SU-DHL-6 (cell line): Measurements from ENCODE around the gene CFAP65.

ENCODE experiments used
- EZH2phosphoT487 ChIP-seq: fragments of 200-600 bp; sonication (generic), shearing (Covaris generic); conservative IDR thresholded peaks from 2 replicates; pipeline ENCODE4 v1.6.1; 2018; ENCODE audit warnings: mild to moderate bottlenecking, antibody characterized with exemption, low read length, moderate library complexity, mixed read lengths
- TF ChIP-seq, protein P1 (sequence below): fragments of 200-600 bp; sonication (generic); IDR thresholded peaks from one replicate; pipeline ENCODE4 v1.5.1; 2017; ENCODE audit warnings: antibody characterized with exemption, mild to moderate bottlenecking, low read length, moderate library complexity; ENCODE audit not compliant: insufficient read depth, poor library complexity, severe bottlenecking

DNA sequence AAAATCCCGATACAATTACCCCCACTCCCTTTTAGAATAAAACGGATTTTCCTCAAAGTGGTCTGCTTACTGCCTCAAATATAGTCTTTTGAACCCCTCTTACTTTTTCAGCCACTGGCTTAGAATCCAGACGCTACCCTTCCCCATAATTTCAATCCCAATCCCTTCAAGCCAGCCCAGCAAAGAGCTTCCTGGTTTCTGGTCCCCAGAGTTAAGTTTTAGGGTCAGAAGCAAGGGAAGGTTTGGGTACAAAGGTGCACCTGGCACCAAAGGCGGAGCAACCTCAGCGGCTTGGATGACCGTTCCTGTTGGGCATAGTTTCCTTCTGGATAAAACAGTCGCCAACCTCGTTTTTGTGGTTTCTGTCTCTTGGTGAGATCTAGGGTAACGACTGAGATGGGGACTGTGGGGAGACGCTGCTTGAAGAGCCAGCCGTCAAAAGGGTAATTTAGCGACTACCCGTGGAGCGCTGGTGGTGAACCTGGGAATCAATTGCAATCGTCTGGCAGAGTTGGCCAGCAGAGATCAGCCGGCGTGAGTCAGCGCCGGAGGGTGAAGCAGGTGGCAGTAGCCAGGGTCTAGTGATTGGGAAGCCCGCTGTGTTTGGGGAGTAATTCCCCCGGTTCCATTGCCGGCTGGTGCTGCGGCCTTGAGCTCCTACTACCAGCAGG is 57.9 kb downstream of the CFAP65 start:
- TF ChIP-seq, protein P1, sequence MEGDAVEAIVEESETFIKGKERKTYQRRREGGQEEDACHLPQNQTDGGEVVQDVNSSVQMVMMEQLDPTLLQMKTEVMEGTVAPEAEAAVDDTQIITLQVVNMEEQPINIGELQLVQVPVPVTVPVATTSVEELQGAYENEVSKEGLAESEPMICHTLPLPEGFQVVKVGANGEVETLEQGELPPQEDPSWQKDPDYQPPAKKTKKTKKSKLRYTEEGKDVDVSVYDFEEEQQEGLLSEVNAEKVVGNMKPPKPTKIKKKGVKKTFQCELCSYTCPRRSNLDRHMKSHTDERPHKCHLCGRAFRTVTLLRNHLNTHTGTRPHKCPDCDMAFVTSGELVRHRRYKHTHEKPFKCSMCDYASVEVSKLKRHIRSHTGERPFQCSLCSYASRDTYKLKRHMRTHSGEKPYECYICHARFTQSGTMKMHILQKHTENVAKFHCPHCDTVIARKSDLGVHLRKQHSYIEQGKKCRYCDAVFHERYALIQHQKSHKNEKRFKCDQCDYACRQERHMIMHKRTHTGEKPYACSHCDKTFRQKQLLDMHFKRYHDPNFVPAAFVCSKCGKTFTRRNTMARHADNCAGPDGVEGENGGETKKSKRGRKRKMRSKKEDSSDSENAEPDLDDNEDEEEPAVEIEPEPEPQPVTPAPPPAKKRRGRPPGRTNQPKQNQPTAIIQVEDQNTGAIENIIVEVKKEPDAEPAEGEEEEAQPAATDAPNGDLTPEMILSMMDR: no peak
- TF ChIP-seq EZH2phosphoT487: no peak
